ENCODE results near the gene MYH14. TPM values are rescaled to one million over a fixed set of nuclear protein-coding genes. Genes with fewer than 3 reads are reported as not detected.

Gene MYH14
- total and polyA plus RNA-seq, 9 of the 15 experiments (the other 6 are each of a cell fraction or from before 2014, with no cell fraction given): 0.04 to 0.86 (median 0.19) TPM; not detected in 2

DNA sequence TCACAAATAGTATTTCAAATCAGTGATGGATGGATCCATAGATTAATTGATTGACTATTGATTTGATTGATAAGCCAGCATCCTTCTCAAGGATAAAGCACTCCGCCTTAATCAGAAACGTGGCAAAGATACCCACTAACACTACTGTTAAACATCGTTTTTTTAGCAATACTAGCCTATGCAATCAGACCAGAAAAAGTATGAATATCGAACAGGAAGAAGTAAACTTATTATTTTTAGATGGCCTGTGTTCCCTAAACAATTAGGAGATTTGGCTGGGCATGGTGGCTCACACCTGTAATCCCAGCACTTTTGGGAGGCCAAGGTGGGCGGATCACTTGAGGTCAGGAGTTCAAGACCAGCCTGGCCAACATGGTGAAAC, 49.5 kb downstream of the MYH14 start:
- no peak overlapping the region for H3K27ac ChIP-seq (ENCODE audit: extremely low read depth, low read depth, low read length)
- H3K27me3 ChIP-seq (ENCODE audit: control insufficient read depth in 2 of 2, insufficient read depth in 2 of 2, low read length in 2 of 2): peaks cover 12 to 33% of the 10 kb centered on the region in 2 experiments; a peak in 4 of 5 replicates
- ATAC-seq: no peak
- no peak for FAIRE-seq
- ChIA-PET CTCF (ENCODE audit: low intra/inter-chr PET ratio) (interaction anchor here (1.0 kb wide), 1 partner anchor 208 kb away, joined by 3 read pairs; no protein-coding TSS in a partner anchor), POLR2A (interaction anchor here (0.5 to 0.6 kb wide), 3 partner anchors 12 to 116 kb away, joined by 3 to 4 read pairs (median 3); no protein-coding TSS in a partner anchor)
- DNase-seq (ENCODE audit: extremely low read depth in 1 of 4, low spot score in 3 of 4): no peak
- WGBS (ENCODE audit: insufficient coverage, low coverage, missing lambda C conversion rate): 6% methylated on average over 5 of the region's 5 CpGs
- no peaks in the 10 kb centered on the region for H3K79me2 ChIP-seq (ENCODE audit: control insufficient read depth, insufficient read depth, low read length)
- H3K4me1 ChIP-seq (replicated peaks in 1 of 2; ENCODE audit: control insufficient read depth in 2 of 2, insufficient read depth in 2 of 2, low read length in 2 of 2): no peaks in the 10 kb centered on the region
- no TSS peak for BruUV-seq (replicated peaks)
- intact Hi-C loops (cut with micrococcal nuclease) (no loop called here), in situ Hi-C loops (cut with MboI) (no loop called here)
- no peak overlapping the region for H2AFZ ChIP-seq (ENCODE audit: low read depth, low read length)
- H3K4me2 ChIP-seq (ENCODE audit: insufficient read depth, low read length): no peak overlapping the region
- H3K9me3 ChIP-seq (replicated peaks; ENCODE audit: control insufficient read depth, insufficient read depth, low read depth, low read length): peaks cover 7% of the 10 kb centered on the region; the same call in 1 of the 2 replicates
- H3K9ac ChIP-seq (ENCODE audit: insufficient read depth in 1 of 2, low read depth in 2 of 2, low read length in 2 of 2): no peak overlapping the region
- 0 out of 2 replicates have a peak, but pooled peaks cover 5% of the 10 kb centered on the region for H4K20me1 ChIP-seq (replicated peaks; ENCODE audit: control insufficient read depth, insufficient read depth, low read length)
- no peak overlapping the region for H3K4me3 ChIP-seq
- no peaks in the 10 kb centered on the region for H3K9me1 ChIP-seq (ENCODE audit: control insufficient read depth, insufficient read depth, low read length)
- TF ChIP-seq CBX5 (IDR thresholded peaks at IDR 0.05; ENCODE audit: borderline replicate concordance, low read depth) (0 out of 2 replicates have a peak, but pooled peaks have one; percentile 14), TRIM28 (IDR thresholded peaks at IDR 0.05) (peak; percentile 61; the same call in 1 of the 2 replicates), ZNF263 (CRISPR knock-in tag; IDR thresholded peaks at IDR 0.05; ENCODE audit: borderline replicate concordance) (no peak), CCNT2 (IDR thresholded peaks at IDR 0.05; ENCODE audit: borderline replicate concordance, extremely low read depth, insufficient read length, low read depth, low read length) (no peak), KDM1A (IDR thresholded peaks at IDR 0.05) (0 out of 4 replicates have a peak, but pooled peaks of 1 of the 2 experiments have one; percentile 31), BCOR (IDR thresholded peaks at IDR 0.05) (peak; percentile 35; the same call in 1 of the 2 replicates), TAF15 (IDR thresholded peaks at IDR 0.05; ENCODE audit: low read depth, low read length) (no peak), RBM25 (IDR thresholded peaks at IDR 0.05; ENCODE audit: low read depth, low read length, severe bottlenecking) (peak; percentile 40), IRF2 (CRISPR knock-in tag; IDR thresholded peaks at IDR 0.05) (no peak), RFX5 (IDR thresholded peaks at IDR 0.05; ENCODE audit: low read depth, low read length) (no peak), CBX3 (IDR thresholded peaks at IDR 0.05; ENCODE audit: borderline replicate concordance in 1 of 2, low read length in 2 of 2) (peak in 1 of 2 experiments; percentile 84; a peak in 2 of 3 replicates)
- TF ChIP-seq, protein P1, sequence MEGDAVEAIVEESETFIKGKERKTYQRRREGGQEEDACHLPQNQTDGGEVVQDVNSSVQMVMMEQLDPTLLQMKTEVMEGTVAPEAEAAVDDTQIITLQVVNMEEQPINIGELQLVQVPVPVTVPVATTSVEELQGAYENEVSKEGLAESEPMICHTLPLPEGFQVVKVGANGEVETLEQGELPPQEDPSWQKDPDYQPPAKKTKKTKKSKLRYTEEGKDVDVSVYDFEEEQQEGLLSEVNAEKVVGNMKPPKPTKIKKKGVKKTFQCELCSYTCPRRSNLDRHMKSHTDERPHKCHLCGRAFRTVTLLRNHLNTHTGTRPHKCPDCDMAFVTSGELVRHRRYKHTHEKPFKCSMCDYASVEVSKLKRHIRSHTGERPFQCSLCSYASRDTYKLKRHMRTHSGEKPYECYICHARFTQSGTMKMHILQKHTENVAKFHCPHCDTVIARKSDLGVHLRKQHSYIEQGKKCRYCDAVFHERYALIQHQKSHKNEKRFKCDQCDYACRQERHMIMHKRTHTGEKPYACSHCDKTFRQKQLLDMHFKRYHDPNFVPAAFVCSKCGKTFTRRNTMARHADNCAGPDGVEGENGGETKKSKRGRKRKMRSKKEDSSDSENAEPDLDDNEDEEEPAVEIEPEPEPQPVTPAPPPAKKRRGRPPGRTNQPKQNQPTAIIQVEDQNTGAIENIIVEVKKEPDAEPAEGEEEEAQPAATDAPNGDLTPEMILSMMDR (IDR thresholded peaks at IDR 0.05 in 2 of 3, conservative IDR thresholded peaks at IDR 0.05 in 1 of 3; ENCODE audit: insufficient read depth in 2 of 3, low read depth in 1 of 3, low read length in 3 of 3): no peak
- TF ChIP-seq, protein P2, sequence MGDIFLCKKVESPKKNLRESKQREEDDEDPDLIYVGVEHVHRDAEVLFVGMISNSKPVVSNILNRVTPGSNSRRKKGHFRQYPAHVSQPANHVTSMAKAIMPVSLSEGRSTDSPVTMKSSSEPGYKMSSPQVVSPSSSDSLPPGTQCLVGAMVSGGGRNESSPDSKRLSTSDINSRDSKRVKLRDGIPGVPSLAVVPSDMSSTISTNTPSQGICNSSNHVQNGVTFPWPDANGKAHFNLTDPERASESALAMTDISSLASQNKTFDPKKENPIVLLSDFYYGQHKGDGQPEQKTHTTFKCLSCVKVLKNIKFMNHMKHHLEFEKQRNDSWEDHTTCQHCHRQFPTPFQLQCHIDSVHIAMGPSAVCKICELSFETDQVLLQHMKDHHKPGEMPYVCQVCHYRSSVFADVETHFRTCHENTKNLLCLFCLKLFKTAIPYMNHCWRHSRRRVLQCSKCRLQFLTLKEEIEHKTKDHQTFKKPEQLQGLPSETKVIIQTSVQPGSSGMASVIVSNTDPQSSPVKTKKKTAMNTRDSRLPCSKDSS (IDR thresholded peaks at IDR 0.05; ENCODE audit: low read depth, partially characterized antibody): peak; percentile 53
- no peaks in the 10 kb centered on the region for H3K36me3 ChIP-seq (ENCODE audit: control insufficient read depth, insufficient read depth, low read length)

Data from K562 (cell line).